Neutrophil (primary cell): ENCODE measurements around the gene TBC1D9.

Source experiments
- H3K27ac ChIP-seq: fragments of 200-600 bp; sonication (generic); 2 replicates; pipeline ENCODE4 v1.5.1; 2016; ENCODE audit warnings: mild to moderate bottlenecking, moderate library complexity
- H3K27me3 ChIP-seq: fragments of 200-600 bp; sonication (generic); 2 replicates; pipeline ENCODE4 v1.6.0; 2016; ENCODE audit warnings: mild to moderate bottlenecking
- H3K36me3 ChIP-seq: fragments of 200-600 bp; sonication (generic); 2 replicates; pipeline ENCODE4 v1.5.1; 2017
- H3K4me1 ChIP-seq, 2 experiments: fragments of 200-600 bp in 1 of 2; sonication (generic) in 1 of 2; 1 replicate in 1 of 2; 2 replicates in 1 of 2; pipeline versions ENCODE4 v1.5.1 to v1.6.1; 2013 to 2016; ENCODE audit warnings: low read depth in 1 of 2, low read length in 1 of 2, mild to moderate bottlenecking in 1 of 2, moderate library complexity in 1 of 2; ENCODE audit not compliant: control insufficient read depth in 1 of 2, insufficient read depth in 1 of 2
- H3K4me3 ChIP-seq, 2 experiments: fragments of 200-600 bp in 1 of 2; sonication (generic) in 1 of 2; 1 replicate in 1 of 2; 2 replicates in 1 of 2; pipeline ENCODE4 v1.5.1; 2013 to 2016; ENCODE audit warnings: low read depth in 1 of 2, low read length in 1 of 2, mild to moderate bottlenecking in 1 of 2, moderate library complexity in 1 of 2
- H3K9me3 ChIP-seq: fragments of 200-600 bp; sonication (generic); 2 replicates; pipeline ENCODE4 v1.5.1; 2016
- TF ChIP-seq, protein P1 (sequence below): fragments of 200-600 bp; sonication (generic); IDR thresholded peaks from 2 replicates; pipeline ENCODE4 v1.5.1; 2016; ENCODE audit warnings: antibody characterized with exemption

Gene TBC1D9

DNA sequence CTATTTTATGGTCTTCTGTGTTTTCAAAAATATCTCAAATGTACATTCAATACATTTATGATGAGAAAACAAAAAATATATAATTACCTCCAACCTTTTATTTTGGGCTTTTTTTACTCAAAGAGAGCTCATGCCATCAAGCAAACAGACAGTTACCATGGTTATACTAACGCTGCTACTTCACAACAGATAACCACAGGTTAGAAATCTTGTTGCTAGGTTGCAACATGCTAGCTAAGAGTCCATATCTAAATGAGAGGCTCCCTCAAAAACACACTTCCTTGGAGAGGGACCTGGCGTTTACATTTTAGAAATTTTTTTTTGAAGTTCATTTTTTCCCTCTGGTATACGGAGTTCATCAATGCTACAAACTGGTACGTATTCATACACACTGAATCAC is 44.3 kb downstream of the TBC1D9 start:
- Histone ChIP-seq H3K4me1 (no peaks in the 10 kb centered on the region), H3K27me3 (no peaks in the 10 kb centered on the region), H3K27ac (no peak overlapping the region), H3K36me3 (no peaks in the 10 kb centered on the region), H3K9me3 (no peaks in the 10 kb centered on the region), H3K4me3 (no peak overlapping the region)
- TF ChIP-seq, protein P1, sequence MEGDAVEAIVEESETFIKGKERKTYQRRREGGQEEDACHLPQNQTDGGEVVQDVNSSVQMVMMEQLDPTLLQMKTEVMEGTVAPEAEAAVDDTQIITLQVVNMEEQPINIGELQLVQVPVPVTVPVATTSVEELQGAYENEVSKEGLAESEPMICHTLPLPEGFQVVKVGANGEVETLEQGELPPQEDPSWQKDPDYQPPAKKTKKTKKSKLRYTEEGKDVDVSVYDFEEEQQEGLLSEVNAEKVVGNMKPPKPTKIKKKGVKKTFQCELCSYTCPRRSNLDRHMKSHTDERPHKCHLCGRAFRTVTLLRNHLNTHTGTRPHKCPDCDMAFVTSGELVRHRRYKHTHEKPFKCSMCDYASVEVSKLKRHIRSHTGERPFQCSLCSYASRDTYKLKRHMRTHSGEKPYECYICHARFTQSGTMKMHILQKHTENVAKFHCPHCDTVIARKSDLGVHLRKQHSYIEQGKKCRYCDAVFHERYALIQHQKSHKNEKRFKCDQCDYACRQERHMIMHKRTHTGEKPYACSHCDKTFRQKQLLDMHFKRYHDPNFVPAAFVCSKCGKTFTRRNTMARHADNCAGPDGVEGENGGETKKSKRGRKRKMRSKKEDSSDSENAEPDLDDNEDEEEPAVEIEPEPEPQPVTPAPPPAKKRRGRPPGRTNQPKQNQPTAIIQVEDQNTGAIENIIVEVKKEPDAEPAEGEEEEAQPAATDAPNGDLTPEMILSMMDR: no peak

DNA sequence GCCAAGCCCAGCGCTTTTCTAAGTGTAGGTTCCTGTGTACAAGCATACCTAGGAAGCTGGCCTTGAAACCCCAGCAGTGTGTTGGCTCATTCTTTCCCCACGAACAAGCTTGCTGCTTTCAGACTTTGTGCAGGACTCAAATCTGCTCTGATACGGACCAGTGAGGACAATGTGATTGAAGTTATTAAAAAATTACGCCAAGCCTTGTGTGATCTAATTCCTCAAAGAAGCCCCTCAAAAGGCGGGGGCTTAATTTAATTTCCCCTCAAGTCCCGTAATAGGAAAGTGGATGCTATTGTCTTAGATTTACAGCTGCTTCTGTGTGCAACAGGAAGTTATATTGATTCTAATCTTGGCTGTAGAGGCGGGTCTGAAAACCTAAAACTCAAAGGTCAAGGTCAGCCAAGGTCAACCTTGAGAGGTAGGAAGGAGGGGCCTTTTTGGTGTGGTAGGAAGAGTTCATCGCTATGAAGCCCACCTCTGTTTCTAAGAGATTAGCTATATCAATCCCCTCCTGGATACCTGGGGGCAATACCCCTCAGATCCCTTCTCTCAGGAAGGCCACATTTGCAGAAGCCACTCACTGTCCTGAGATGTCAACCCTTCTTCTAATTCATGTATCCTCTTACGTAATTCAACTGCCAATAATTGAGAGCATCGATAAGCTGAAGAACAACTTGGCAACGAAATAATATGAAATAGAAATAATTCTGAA is 45.1 kb downstream of the TBC1D9 start:
- no peaks in the 10 kb centered on the region for H3K27me3 ChIP-seq
- no peak overlapping the region for H3K4me3 ChIP-seq
- no peaks in the 10 kb centered on the region for H3K36me3 ChIP-seq
- H3K4me1 ChIP-seq: no peaks in the 10 kb centered on the region
- H3K9me3 ChIP-seq: no peaks in the 10 kb centered on the region
- no peak overlapping the region for H3K27ac ChIP-seq
- TF ChIP-seq, protein P1: no peak

DNA sequence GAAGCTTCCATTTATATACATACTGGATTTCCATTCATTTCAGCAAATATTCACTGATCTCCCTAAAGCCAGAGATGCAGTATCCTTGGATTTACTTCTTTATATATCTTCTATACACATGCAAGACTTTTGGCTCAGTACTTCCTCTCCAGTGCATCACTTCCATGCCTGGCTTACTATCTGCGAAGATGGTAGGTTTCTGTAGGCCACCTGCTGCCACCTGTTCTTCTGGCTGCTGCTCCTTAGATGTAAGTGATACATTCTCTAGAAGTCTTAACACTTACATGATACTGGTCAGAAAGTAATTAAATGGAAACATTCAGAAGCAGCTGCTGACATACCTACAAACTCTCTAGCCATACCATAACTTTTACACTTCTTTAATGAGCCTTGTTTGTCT is 48.9 kb downstream of the TBC1D9 start:
- TF ChIP-seq, protein P1: no peak
- no peaks in the 10 kb centered on the region for H3K27me3 ChIP-seq
- no peaks in the 10 kb centered on the region for H3K36me3 ChIP-seq

DNA sequence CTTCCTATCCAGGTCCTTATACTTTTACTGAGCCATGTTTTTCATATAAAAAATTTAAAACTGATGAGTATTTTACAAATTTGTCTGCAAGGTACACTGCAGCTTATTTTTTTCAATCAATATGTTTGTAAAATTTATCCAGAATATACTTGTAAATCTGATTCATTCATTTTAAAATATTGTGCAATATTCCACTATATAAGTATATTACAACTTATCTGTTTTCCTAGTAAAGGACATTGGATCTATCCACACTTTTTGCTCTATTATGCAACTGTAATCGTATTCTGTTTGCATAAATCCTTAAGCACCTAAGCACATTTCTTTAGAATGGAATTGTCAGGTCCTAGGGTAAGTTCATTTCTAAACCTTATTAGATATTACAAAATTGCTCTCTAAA is 49.5 kb downstream of the TBC1D9 start:
- Histone ChIP-seq H3K4me1 (no peaks in the 10 kb centered on the region), H3K27ac (no peak overlapping the region), H3K9me3 (no peaks in the 10 kb centered on the region), H3K4me3 (no peak overlapping the region), H3K36me3 (no peaks in the 10 kb centered on the region), H3K27me3 (no peaks in the 10 kb centered on the region)
- TF ChIP-seq, protein P1: no peak

More for the DNA sequence above, 48.9 kb downstream of the TBC1D9 start:
- Histone ChIP-seq H3K9me3 (no peaks in the 10 kb centered on the region), H3K4me1 (no peaks in the 10 kb centered on the region), H3K27ac (no peak overlapping the region), H3K4me3 (no peak overlapping the region)

DNA sequence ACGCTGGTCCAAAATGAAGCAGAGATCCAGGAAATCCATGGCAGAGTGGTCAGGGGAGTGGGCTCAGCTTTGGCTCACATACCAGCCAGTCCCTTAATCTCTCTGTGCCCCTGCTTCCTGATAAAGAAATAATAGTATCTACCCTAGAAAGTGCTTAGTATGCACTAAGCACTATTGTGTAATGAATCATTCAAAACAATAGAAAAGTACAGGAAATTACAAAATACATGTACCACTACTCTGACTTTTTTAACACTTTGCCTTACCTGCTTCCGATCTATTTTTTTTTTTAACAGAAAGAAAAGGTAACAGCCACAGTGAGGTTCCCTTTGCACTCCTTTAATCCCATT is 49.9 kb downstream of the TBC1D9 start:
- Histone ChIP-seq H3K27ac (no peak overlapping the region), H3K27me3 (no peaks in the 10 kb centered on the region), H3K4me1 (no peaks in the 10 kb centered on the region), H3K36me3 (no peaks in the 10 kb centered on the region), H3K4me3 (no peak overlapping the region), H3K9me3 (no peaks in the 10 kb centered on the region)
- TF ChIP-seq, protein P1: no peak
